Hepatocyte (in vitro differentiated cells): ENCODE measurements around the gene ELAVL2.

Experiments used
- CTCF ChIP-seq: fragments of 200-600 bp; sonication (generic); IDR thresholded peaks from 2 replicates; pipeline ENCODE4 v1.5.1; 2016; ENCODE audit warnings: antibody characterized with exemption, mild to moderate bottlenecking; ENCODE audit not compliant: poor library complexity
- EZH2phosphoT487 ChIP-seq: fragments of 200-600 bp; sonication (generic); IDR thresholded peaks from one replicate; pipeline ENCODE4 v1.6.1; 2018; ENCODE audit warnings: antibody characterized with exemption, mild to moderate bottlenecking, low read depth, moderate library complexity; ENCODE audit not compliant: unreplicated experiment, severe bottlenecking

- TF ChIP-seq CTCF (no peak), EZH2phosphoT487 (no peak)
Observed at GRCh38 chr9:23746317-23746716, 79.7 kb downstream of the ELAVL2 start.
